CD14-positive monocyte (primary cell): ENCODE measurements around the gene TWNK. TPM values are rescaled to one million over a fixed set of nuclear protein-coding genes. Genes with fewer than 3 reads are reported as not detected.
A peak's percentile ranks its signal among the peaks of the same experiment; 100 is the strongest.

Experiments used
- DNase-seq, 3 donors: peaks; one replicate each; pipeline ENCODE4 v3.0.0-alpha.2; 2011 to 2022
- H2AFZ ChIP-seq: 2 replicates; pipeline ENCODE4 v1.6.0; 2012; ENCODE audit warnings: mild to moderate bottlenecking, low read depth, low read length, inconsistent platforms; ENCODE audit not compliant: insufficient read depth, poor library complexity, severe bottlenecking
- H3K27ac ChIP-seq, 2 donors: 1 replicate in 1 of 2; 2 replicates in 1 of 2; pipeline ENCODE4 v1.5.1; 2012 to 2013; ENCODE audit warnings: low read length in 2 of 2, control low read depth in 1 of 2, inconsistent platforms in 1 of 2, low read depth in 1 of 2, mild to moderate bottlenecking in 1 of 2
- H3K27me3 ChIP-seq, 2 donors: one replicate each; pipeline versions ENCODE4 v1.6.0 to v1.6.1; 2011 to 2013; ENCODE audit warnings: low read length in 2 of 2; ENCODE audit not compliant: control insufficient read depth in 2 of 2, insufficient read depth in 2 of 2
- H3K36me3 ChIP-seq, 2 donors: replicated peaks in 1 of 2; 1 replicate in 1 of 2; 2 replicates in 1 of 2; pipeline versions ENCODE4 v1.5.1 to v1.6.1; 2012 to 2013; ENCODE audit warnings: low read length in 2 of 2, control low read depth in 1 of 2, inconsistent platforms in 1 of 2, mild to moderate bottlenecking in 1 of 2; ENCODE audit not compliant: insufficient read depth in 2 of 2, control insufficient read depth in 1 of 2
- H3K4me1 ChIP-seq, 2 donors: 1 replicate in 1 of 2; 2 replicates in 1 of 2; pipeline versions ENCODE4 v1.5.1 to v1.6.1; 2012 to 2013; ENCODE audit warnings: low read length in 2 of 2, control low read depth in 1 of 2, inconsistent platforms in 1 of 2, mild to moderate bottlenecking in 1 of 2, moderate library complexity in 1 of 2; ENCODE audit not compliant: insufficient read depth in 2 of 2, control insufficient read depth in 1 of 2
- H3K4me2 ChIP-seq: replicated peaks from 2 replicates; pipeline ENCODE3; 2012; ENCODE audit warnings: low read length, moderate library complexity, mild to moderate bottlenecking; ENCODE audit not compliant: poor library complexity, severe bottlenecking; ENCODE audit errors: extremely low read depth
- H3K4me3 ChIP-seq, 3 experiments: fragments of 200-600 bp in 1 of 3; sonication (generic) in 1 of 3; replicated peaks in 1 of 3; 1 replicate in 2 of 3; 2 replicates in 1 of 3; pipeline ENCODE4 v1.5.1; 2011 to 2013; ENCODE audit warnings: low read length in 3 of 3, mild to moderate bottlenecking in 3 of 3, control low read depth in 2 of 3, low read depth in 2 of 3, inconsistent platforms in 1 of 3, moderate library complexity in 1 of 3
- H3K79me2 ChIP-seq: 2 replicates; pipeline ENCODE4 v1.6.0; 2012; ENCODE audit warnings: mild to moderate bottlenecking, control low read depth, inconsistent platforms, low read length, moderate library complexity; ENCODE audit not compliant: insufficient read depth
- H3K9ac ChIP-seq: 2 replicates; pipeline ENCODE4 v1.6.0; 2017; ENCODE audit warnings: low read length, mild to moderate bottlenecking; ENCODE audit not compliant: insufficient read depth, poor library complexity, severe bottlenecking
- H3K9me3 ChIP-seq, 2 donors: replicated peaks in 1 of 2; 1 replicate in 1 of 2; 2 replicates in 1 of 2; pipeline versions ENCODE4 v1.5.1 to v1.6.1; 2012 to 2013; ENCODE audit warnings: low read length in 2 of 2, control low read depth in 1 of 2; ENCODE audit not compliant: control insufficient read depth in 1 of 2, insufficient read depth in 1 of 2
- H4K20me1 ChIP-seq: 2 replicates; pipeline ENCODE4 v1.6.0; 2012; ENCODE audit warnings: mild to moderate bottlenecking, low read length, control low read depth, moderate library complexity; ENCODE audit not compliant: insufficient read depth
- H3K27ac Mint-ChIP-seq, 7 donors: one replicate each; pipeline ENCODE4 v1.8.0; 2020; ENCODE audit warnings: mild to moderate bottlenecking in 7 of 7, mixed read lengths in 7 of 7, moderate library complexity in 6 of 7, inconsistent platforms in 2 of 7
- H3K27me3 Mint-ChIP-seq, 3 donors: one replicate each; pipeline ENCODE4 v1.8.0; 2021 to 2022; ENCODE audit warnings: low read depth in 3 of 3, mild to moderate bottlenecking in 3 of 3, mixed read lengths in 3 of 3, moderate library complexity in 3 of 3, inconsistent platforms in 1 of 3
- H3K36me3 Mint-ChIP-seq, 2 donors: one replicate each; pipeline ENCODE4 v1.8.0; 2020; ENCODE audit warnings: mixed read lengths in 2 of 2, inconsistent platforms in 1 of 2, mild to moderate bottlenecking in 1 of 2
- H3K4me1 Mint-ChIP-seq: one replicate; pipeline ENCODE4 v1.8.0; 2020; ENCODE audit warnings: mild to moderate bottlenecking, mixed read lengths
- H3K4me3 Mint-ChIP-seq, 2 donors: one replicate each; pipeline ENCODE4 v1.8.0; 2020; ENCODE audit warnings: mild to moderate bottlenecking in 2 of 2, mixed read lengths in 2 of 2, moderate library complexity in 1 of 2
- H3K9me3 Mint-ChIP-seq, 7 donors: one replicate each; pipeline ENCODE4 v1.8.0; 2020 to 2022; ENCODE audit warnings: mixed read lengths in 7 of 7, mild to moderate bottlenecking in 6 of 7, moderate library complexity in 6 of 7, inconsistent platforms in 2 of 7
- CTCF ChIP-seq: fragments of 200-600 bp; IDR thresholded peaks from one replicate; pipeline ENCODE4 v1.8.0; 2022; ENCODE audit warnings: antibody characterized with exemption, mild to moderate bottlenecking
- WGBS: methylation state at CpG from one replicate; pipeline ENCODE4 v1.1.5; 2013; ENCODE audit warnings: missing lambda C conversion rate; ENCODE audit not compliant: insufficient coverage; 5-methylcytosine and 5-hydroxymethylcytosine counted together
- intact Hi-C, 2 donors: fragments of 100-400 bp; cut with micrococcal nuclease; formaldehyde crosslinking; loops; one replicate each; pipeline versions ENCODE4 v1.15.0 to v1.15.1; 2023
- polyA plus RNA-seq, 3 donors: library from polyadenylated mRNA; depleted of rRNA in 1 of 3; unstranded in 2 of 3; stranded (reverse) in 1 of 3; fragments of 300-500 nt in 2 of 3; fragments of >200 nt in 1 of 3; fragmentation: Illumina TruSeq in 2 of 3; gene quantifications; 1 replicate in 2 of 3; 2 replicates in 1 of 3; pipeline ENCODE4 v1.2.3, GENCODE V29; 2012 to 2021

Gene TWNK
- polyA plus RNA-seq, 3 donors = 0.31 to 1.2 (median 0.69) TPM

- no peak overlapping the region for H3K4me3 ChIP-seq
- H3K9me3 ChIP-seq = no peaks in the 10 kb centered on the region
- Mint-ChIP-seq H3K4me3 (peak overlapping the region in 1 of 2 donors; percentile 24), H3K36me3 (no peaks in the 10 kb centered on the region), H3K27me3 (peaks cover 17 to 33% (median 25%) of the 10 kb centered on the region in 3 donors), H3K27ac (peak overlapping the region in 6 of 7 donors; percentile 1 to 80 (median 30)), H3K4me1 (peaks cover 25% of the 10 kb centered on the region), H3K9me3 (peaks cover 0 to 3% (median 1%) of the 10 kb centered on the region in 7 donors)
- WGBS = 50% methylated on average over 5 of the region's 9 CpGs
- H2AFZ ChIP-seq = no peak overlapping the region
- no peaks in the 10 kb centered on the region for H3K79me2 ChIP-seq
- H3K27ac ChIP-seq = no peak overlapping the region
- no peaks in the 10 kb centered on the region for H4K20me1 ChIP-seq
- H3K4me1 ChIP-seq = peaks cover 12 to 15% of the 10 kb centered on the region in 2 donors
- no peak overlapping the region for H3K4me2 ChIP-seq
- no peaks in the 10 kb centered on the region for H3K36me3 ChIP-seq
- DNase-seq = no peak
- intact Hi-C loops = loop anchor here in 1 of 2 donors (5.0 kb wide), 1 partner anchor 46 kb away; the partner anchor contains the start of gene SEMA4G
- no peak for TF ChIP-seq CTCF
- H3K9ac ChIP-seq = no peak overlapping the region
- peaks cover 0 to 5% of the 10 kb centered on the region in 2 donors for H3K27me3 ChIP-seq
Observed at GRCh38 chr10:101013365-101013825, 26.1 kb downstream of the TWNK start.

DNA sequence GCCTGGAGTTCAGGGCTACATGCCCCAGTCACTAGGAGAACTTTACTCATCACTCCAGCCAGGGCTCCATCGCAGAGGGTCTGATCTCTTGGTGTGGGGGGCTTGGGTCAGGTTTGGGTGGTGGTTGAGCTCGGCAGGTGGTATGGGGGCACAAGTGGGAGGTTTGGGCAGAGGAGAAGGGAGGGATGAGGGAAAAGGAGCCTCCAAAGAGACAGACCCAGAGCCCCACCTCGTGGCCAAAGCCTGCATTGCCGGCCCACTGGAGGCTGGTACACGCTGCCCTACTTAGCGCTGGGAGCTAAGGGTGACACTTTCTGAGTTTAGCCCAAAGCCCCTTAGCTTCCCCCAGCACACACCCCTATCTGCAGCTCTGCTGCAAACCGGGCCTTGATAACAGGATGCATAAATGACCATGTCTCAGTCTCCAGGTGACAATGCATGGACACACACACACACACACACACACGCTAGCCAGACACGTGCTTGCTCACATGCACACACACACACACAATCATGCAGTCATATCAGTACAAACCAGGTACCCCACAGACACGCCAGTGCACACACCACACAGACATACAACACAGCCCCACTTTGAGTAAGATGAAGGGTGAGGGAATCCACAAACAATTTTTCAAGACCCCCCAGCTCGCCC is 27.0 kb downstream of the TWNK start:
- no peaks in the 10 kb centered on the region for H3K36me3 Mint-ChIP-seq
- DNase-seq = peak in 2 of 3 donors; percentile 66 to 71
- Histone ChIP-seq H3K9me3 (no peaks in the 10 kb centered on the region), H4K20me1 (no peaks in the 10 kb centered on the region), H3K9ac (no peak overlapping the region), H3K79me2 (no peaks in the 10 kb centered on the region), H3K4me1 (peaks cover 22 to 25% of the 10 kb centered on the region in 2 donors), H3K36me3 (no peaks in the 10 kb centered on the region), H3K27me3 (peaks cover 0 to 5% of the 10 kb centered on the region in 2 donors), H2AFZ (no peak overlapping the region), H3K4me3 (no peak overlapping the region), H3K27ac (no peak overlapping the region), H3K4me2 (no peak overlapping the region)
- H3K4me3 Mint-ChIP-seq = no peak overlapping the region
- TF ChIP-seq CTCF = peak; percentile 79
- peak overlapping the region in 2 of 7 donors; percentile 64 to 79 for H3K27ac Mint-ChIP-seq
- peaks cover 33% of the 10 kb centered on the region for H3K4me1 Mint-ChIP-seq
- intact Hi-C loops = loop anchor here in 1 of 2 donors (5.0 kb wide), 1 partner anchor 47 kb away; the partner anchor contains the start of gene SEMA4G
- peaks cover 0 to 3% (median 2%) of the 10 kb centered on the region in 7 donors for H3K9me3 Mint-ChIP-seq
- peaks cover 21 to 36% (median 28%) of the 10 kb centered on the region in 3 donors for H3K27me3 Mint-ChIP-seq
- WGBS = 16% methylated on average over 8 of the region's 11 CpGs
